ENCODE data around the gene DENND1B. TPM values are rescaled to one million over a fixed set of nuclear protein-coding genes. Genes with fewer than 3 reads are reported as not detected.

DENND1B gene
- total and polyA plus RNA-seq, 4 donors = 1.7 to 13.7 (median 7.9) TPM

GRCh38 chr1:197745911-197746310 lies 29.4 kb downstream of the DENND1B start:
- no peak overlapping the region for H3K4me3 ChIP-seq (ENCODE audit: low read depth in 1 of 3, low read length in 3 of 3)
- no peak overlapping the region for H3K9ac ChIP-seq (ENCODE audit: low read depth in 1 of 2, low read length in 2 of 2)
- no peak overlapping the region for H3K27ac ChIP-seq (ENCODE audit: low read depth in 1 of 2, low read length in 2 of 2)
- H3K4me1 ChIP-seq (ENCODE audit: control insufficient read depth in 4 of 4, insufficient read depth in 4 of 4, low read length in 3 of 4) = peaks cover 0 to 2% (median under 1%) of the 10 kb centered on the region in 4 donors
- DNase-seq (ENCODE audit: low spot score) = no peak
- 81% methylated on average over 4 of the region's 4 CpGs for WGBS
- H3K9me3 ChIP-seq (ENCODE audit: control insufficient read depth in 4 of 4, low read length in 3 of 4) = no peaks in the 10 kb centered on the region
- H3K36me3 ChIP-seq (ENCODE audit: control insufficient read depth in 4 of 4, insufficient read depth in 3 of 4, low read depth in 1 of 4, low read length in 3 of 4) = peaks cover 0 to 2% (median 0%) of the 10 kb centered on the region in 4 donors
- H3K27me3 ChIP-seq (ENCODE audit: control insufficient read depth in 4 of 4, insufficient read depth in 4 of 4, low read length in 3 of 4) = no peaks in the 10 kb centered on the region
- no peak for TF ChIP-seq HNF4G (IDR thresholded peaks at IDR 0.05)

DNA sequence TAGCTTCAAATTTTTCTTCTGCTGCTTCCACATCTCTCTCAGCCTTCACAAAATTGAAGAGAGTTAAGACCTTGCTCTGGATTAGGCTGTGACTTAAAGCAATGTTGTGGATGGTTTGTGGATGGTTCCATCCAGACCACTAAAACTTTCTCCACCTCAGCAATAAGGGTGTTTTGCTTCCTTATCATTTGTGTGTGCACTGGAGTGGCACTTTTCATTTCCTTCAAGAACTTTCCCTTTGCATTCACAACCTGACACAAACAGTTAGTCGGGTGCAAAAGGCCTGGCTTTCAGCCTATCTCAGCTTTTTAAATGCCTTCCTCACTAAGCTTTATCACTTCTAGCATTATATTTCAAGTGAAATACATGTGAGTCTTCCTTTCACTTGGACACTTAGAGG lies 30.3 kb downstream of the DENND1B start:
- Histone ChIP-seq H3K9me3 (ENCODE audit: control insufficient read depth in 4 of 4, low read length in 3 of 4) (no peaks in the 10 kb centered on the region), H3K27me3 (ENCODE audit: control insufficient read depth in 4 of 4, insufficient read depth in 4 of 4, low read length in 3 of 4) (no peaks in the 10 kb centered on the region), H3K9ac (ENCODE audit: low read depth in 1 of 2, low read length in 2 of 2) (no peak overlapping the region), H3K27ac (ENCODE audit: low read depth in 1 of 2, low read length in 2 of 2) (no peak overlapping the region), H3K4me1 (ENCODE audit: control insufficient read depth in 4 of 4, insufficient read depth in 4 of 4, low read length in 3 of 4) (peaks cover 0 to 2% (median under 1%) of the 10 kb centered on the region in 4 donors), H3K4me3 (ENCODE audit: low read depth in 1 of 3, low read length in 3 of 3) (no peak overlapping the region), H3K36me3 (ENCODE audit: control insufficient read depth in 4 of 4, insufficient read depth in 3 of 4, low read depth in 1 of 4, low read length in 3 of 4) (peaks cover 0 to 2% (median 0%) of the 10 kb centered on the region in 4 donors)
- DNase-seq (ENCODE audit: low spot score) = no peak
- WGBS = 80% methylated on average over 1 of the region's 1 CpG
- TF ChIP-seq GABPA (IDR thresholded peaks at IDR 0.05 in 1 of 2, conservative IDR thresholded peaks at IDR 0.05 in 1 of 2) (no peak), FOXA1 (IDR thresholded peaks at IDR 0.05) (no peak), EGR1 (IDR thresholded peaks at IDR 0.05; ENCODE audit: low read depth in 2 of 2) (no peak)

DNA sequence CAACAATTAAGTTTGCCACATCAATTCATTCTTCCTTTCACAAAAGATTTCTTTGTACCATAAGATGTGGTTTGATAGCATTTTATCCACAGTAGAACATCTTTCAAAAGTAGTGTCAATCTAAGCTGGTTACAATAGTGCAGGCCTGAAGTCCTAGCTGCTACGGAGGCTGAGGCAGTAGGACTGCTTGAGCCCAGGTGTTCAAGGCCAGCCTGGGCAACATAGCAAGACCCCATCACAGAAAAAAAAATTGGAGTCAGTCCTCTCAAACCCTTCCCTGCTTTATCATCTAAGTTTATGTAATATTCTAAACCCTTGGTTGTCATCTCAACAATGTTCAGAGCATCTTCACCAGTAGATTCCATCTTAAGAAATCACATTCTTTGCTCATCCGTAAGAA lies 31.7 kb downstream of the DENND1B start:
- Histone ChIP-seq H3K4me1 (ENCODE audit: control insufficient read depth in 4 of 4, insufficient read depth in 4 of 4, low read length in 3 of 4) (peaks cover 0 to 5% (median 0%) of the 10 kb centered on the region in 4 donors), H3K36me3 (ENCODE audit: control insufficient read depth in 4 of 4, insufficient read depth in 3 of 4, low read depth in 1 of 4, low read length in 3 of 4) (peaks cover 0 to 2% (median 0%) of the 10 kb centered on the region in 4 donors), H3K27ac (ENCODE audit: low read depth in 1 of 2, low read length in 2 of 2) (no peak overlapping the region), H3K4me3 (ENCODE audit: low read depth in 1 of 3, low read length in 3 of 3) (no peak overlapping the region), H3K9me3 (ENCODE audit: control insufficient read depth in 4 of 4, low read length in 3 of 4) (no peaks in the 10 kb centered on the region), H3K27me3 (ENCODE audit: control insufficient read depth in 4 of 4, insufficient read depth in 4 of 4, low read length in 3 of 4) (no peaks in the 10 kb centered on the region), H3K9ac (ENCODE audit: low read depth in 1 of 2, low read length in 2 of 2) (no peak overlapping the region)
- no peak for TF ChIP-seq GABPA (IDR thresholded peaks at IDR 0.05 in 1 of 2, conservative IDR thresholded peaks at IDR 0.05 in 1 of 2)
- no peak for TF ChIP-seq FOXA1 (IDR thresholded peaks at IDR 0.05)
- no peak for TF ChIP-seq YY1 (IDR thresholded peaks at IDR 0.05)
- TF ChIP-seq NR2F2 (IDR thresholded peaks at IDR 0.05) = no peak
- TF ChIP-seq REST (IDR thresholded peaks at IDR 0.05) = no peak
- TF ChIP-seq HNF4A (conservative IDR thresholded peaks at IDR 0.05) = no peak
- TF ChIP-seq, protein P1, sequence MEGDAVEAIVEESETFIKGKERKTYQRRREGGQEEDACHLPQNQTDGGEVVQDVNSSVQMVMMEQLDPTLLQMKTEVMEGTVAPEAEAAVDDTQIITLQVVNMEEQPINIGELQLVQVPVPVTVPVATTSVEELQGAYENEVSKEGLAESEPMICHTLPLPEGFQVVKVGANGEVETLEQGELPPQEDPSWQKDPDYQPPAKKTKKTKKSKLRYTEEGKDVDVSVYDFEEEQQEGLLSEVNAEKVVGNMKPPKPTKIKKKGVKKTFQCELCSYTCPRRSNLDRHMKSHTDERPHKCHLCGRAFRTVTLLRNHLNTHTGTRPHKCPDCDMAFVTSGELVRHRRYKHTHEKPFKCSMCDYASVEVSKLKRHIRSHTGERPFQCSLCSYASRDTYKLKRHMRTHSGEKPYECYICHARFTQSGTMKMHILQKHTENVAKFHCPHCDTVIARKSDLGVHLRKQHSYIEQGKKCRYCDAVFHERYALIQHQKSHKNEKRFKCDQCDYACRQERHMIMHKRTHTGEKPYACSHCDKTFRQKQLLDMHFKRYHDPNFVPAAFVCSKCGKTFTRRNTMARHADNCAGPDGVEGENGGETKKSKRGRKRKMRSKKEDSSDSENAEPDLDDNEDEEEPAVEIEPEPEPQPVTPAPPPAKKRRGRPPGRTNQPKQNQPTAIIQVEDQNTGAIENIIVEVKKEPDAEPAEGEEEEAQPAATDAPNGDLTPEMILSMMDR (IDR thresholded peaks at IDR 0.05; ENCODE audit: low read depth, low read length, missing input control) = no peak
- no peak for TF ChIP-seq SP1 (IDR thresholded peaks at IDR 0.05)
- TF ChIP-seq FOXA2 (IDR thresholded peaks at IDR 0.05) = no peak
- TF ChIP-seq ZBTB33 (IDR thresholded peaks at IDR 0.05) = no peak
- TF ChIP-seq, protein P2, sequence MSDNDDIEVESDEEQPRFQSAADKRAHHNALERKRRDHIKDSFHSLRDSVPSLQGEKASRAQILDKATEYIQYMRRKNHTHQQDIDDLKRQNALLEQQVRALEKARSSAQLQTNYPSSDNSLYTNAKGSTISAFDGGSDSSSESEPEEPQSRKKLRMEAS (IDR thresholded peaks at IDR 0.05) = no peak
- no peak for TF ChIP-seq RAD21 (IDR thresholded peaks at IDR 0.05)
- TF ChIP-seq HNF4G (IDR thresholded peaks at IDR 0.05) = no peak
- TF ChIP-seq JUND (IDR thresholded peaks at IDR 0.05) = no peak
- TF ChIP-seq, protein P3, sequence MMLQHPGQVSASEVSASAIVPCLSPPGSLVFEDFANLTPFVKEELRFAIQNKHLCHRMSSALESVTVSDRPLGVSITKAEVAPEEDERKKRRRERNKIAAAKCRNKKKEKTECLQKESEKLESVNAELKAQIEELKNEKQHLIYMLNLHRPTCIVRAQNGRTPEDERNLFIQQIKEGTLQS (IDR thresholded peaks at IDR 0.05) = no peak
- TF ChIP-seq EGR1 (IDR thresholded peaks at IDR 0.05; ENCODE audit: low read depth in 2 of 2) = no peak
- TF ChIP-seq RXRA (IDR thresholded peaks at IDR 0.05) = no peak
- no peak for TF ChIP-seq TAF1 (conservative IDR thresholded peaks at IDR 0.05)
- 95% methylated on average over 2 of the region's 2 CpGs for WGBS
- no peak for DNase-seq (ENCODE audit: low spot score)

Data from liver (tissue), 9 donors.